Measurements from ENCODE around the gene TEAD1. TPM values are rescaled to one million over a fixed set of nuclear protein-coding genes. Genes with fewer than 3 reads are reported as not detected.

TEAD1 gene
- 55.3 TPM for total RNA-seq

GRCh38 chr11:12673924-12674570 lies at the start of gene TEAD1:
TEAD1 (plus strand) TSS chr11:12674421.
- peak within 1 kb of the TSS; percentile 94 for H3K27ac ChIP-seq (ENCODE audit: low read depth, low read length)
- peak within 1 kb of the TSS; percentile 88 to 91 (median 91) for H3K9ac ChIP-seq (ENCODE audit: low read depth in 1 of 3, low read length in 3 of 3)
- peak within 1 kb of the TSS; percentile 86 to 89 (median 89) for H3K4me3 ChIP-seq (ENCODE audit: low read length in 3 of 3)
- H3K4me1 ChIP-seq (ENCODE audit: control insufficient read depth in 3 of 3, insufficient read depth in 3 of 3, low read length in 3 of 3), result peaks cover 20 to 34% (median 22%) of the 10 kb centered on the region in 3 donors
- H3K27me3 ChIP-seq (ENCODE audit: control insufficient read depth in 3 of 3, insufficient read depth in 3 of 3, low read length in 3 of 3), result no peaks in the 10 kb centered on the region
- no peaks in the 10 kb centered on the region for H3K36me3 ChIP-seq (ENCODE audit: control insufficient read depth in 3 of 3, insufficient read depth in 3 of 3, low read length in 3 of 3)
- no peaks in the 10 kb centered on the region for H3K9me3 ChIP-seq (ENCODE audit: control insufficient read depth in 3 of 3, low read length in 3 of 3)

DNA sequence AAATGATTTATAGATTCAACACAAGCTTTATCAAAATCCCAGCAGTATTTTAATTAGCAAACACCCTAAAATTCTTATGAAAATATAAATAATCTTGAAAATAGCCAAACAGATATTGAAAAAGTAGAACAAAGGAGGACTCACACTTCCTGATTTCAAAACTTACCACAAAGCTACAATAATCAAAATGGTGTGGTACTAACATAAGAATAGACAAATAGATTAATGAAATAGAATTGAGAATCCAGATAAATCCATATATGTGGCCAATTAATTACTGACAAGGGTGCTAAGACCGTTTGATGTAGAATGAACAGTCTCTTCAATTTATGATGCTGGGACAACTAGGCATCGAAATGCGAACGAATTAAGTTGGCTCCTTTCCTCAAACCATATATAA lies 49.6 kb upstream of the TEAD1 start:
- H3K27me3 ChIP-seq (ENCODE audit: control insufficient read depth in 3 of 3, insufficient read depth in 3 of 3, low read length in 3 of 3), result no peaks in the 10 kb centered on the region
- no peaks in the 10 kb centered on the region for H3K36me3 ChIP-seq (ENCODE audit: control insufficient read depth in 3 of 3, insufficient read depth in 3 of 3, low read length in 3 of 3)
- no peak overlapping the region for H3K9ac ChIP-seq (ENCODE audit: low read depth in 1 of 3, low read length in 3 of 3)
- H3K27ac ChIP-seq (ENCODE audit: low read depth, low read length), result no peak overlapping the region
- H3K4me1 ChIP-seq (ENCODE audit: control insufficient read depth in 3 of 3, insufficient read depth in 3 of 3, low read length in 3 of 3), result no peaks in the 10 kb centered on the region
- H3K9me3 ChIP-seq (ENCODE audit: control insufficient read depth in 3 of 3, low read length in 3 of 3), result peaks cover 0 to 6% (median 6%) of the 10 kb centered on the region in 3 donors
- H3K4me3 ChIP-seq (ENCODE audit: low read length in 3 of 3), result no peak overlapping the region

- no peak overlapping the region for H3K9ac ChIP-seq (ENCODE audit: low read depth in 1 of 3, low read length in 3 of 3)
- H3K27ac ChIP-seq (ENCODE audit: low read depth, low read length), result no peak overlapping the region
- H3K4me3 ChIP-seq (ENCODE audit: low read length in 3 of 3), result no peak overlapping the region
- no peaks in the 10 kb centered on the region for H3K27me3 ChIP-seq (ENCODE audit: control insufficient read depth in 3 of 3, insufficient read depth in 3 of 3, low read length in 3 of 3)
- H3K4me1 ChIP-seq (ENCODE audit: control insufficient read depth in 3 of 3, insufficient read depth in 3 of 3, low read length in 3 of 3), result no peaks in the 10 kb centered on the region
- no peaks in the 10 kb centered on the region for H3K36me3 ChIP-seq (ENCODE audit: control insufficient read depth in 3 of 3, insufficient read depth in 3 of 3, low read length in 3 of 3)
- peaks cover 0 to 6% (median 6%) of the 10 kb centered on the region in 3 donors for H3K9me3 ChIP-seq (ENCODE audit: control insufficient read depth in 3 of 3, low read length in 3 of 3)
Measured at GRCh38 chr11:12625438-12626071, 48.7 kb upstream of the TEAD1 start.

DNA sequence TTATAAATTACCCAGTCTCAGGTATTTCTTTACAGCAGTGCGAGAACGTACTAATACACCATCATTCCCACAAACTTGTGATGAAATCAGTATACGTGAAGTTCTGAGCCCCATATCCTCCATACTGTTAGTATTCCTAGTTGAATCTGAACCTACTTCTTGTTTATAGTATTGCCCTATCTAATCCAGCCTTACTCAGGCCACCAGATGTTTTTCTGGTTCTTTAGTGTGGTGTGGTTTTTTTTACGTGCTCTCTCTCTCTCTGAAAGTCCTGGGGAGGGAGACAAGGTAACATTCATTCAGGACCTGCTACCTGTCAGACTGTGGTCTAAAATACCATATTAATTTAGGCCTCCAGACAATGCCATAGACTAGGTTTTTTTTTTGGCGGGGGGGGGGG lies 47.6 kb upstream of the TEAD1 start:
- Histone ChIP-seq H3K27ac (ENCODE audit: low read depth, low read length) (no peak overlapping the region), H3K4me1 (ENCODE audit: control insufficient read depth in 3 of 3, insufficient read depth in 3 of 3, low read length in 3 of 3) (no peaks in the 10 kb centered on the region), H3K27me3 (ENCODE audit: control insufficient read depth in 3 of 3, insufficient read depth in 3 of 3, low read length in 3 of 3) (no peaks in the 10 kb centered on the region), H3K9ac (ENCODE audit: low read depth in 1 of 3, low read length in 3 of 3) (no peak overlapping the region), H3K9me3 (ENCODE audit: control insufficient read depth in 3 of 3, low read length in 3 of 3) (peaks cover 0 to 6% (median 6%) of the 10 kb centered on the region in 3 donors), H3K4me3 (ENCODE audit: low read length in 3 of 3) (no peak overlapping the region), H3K36me3 (ENCODE audit: control insufficient read depth in 3 of 3, insufficient read depth in 3 of 3, low read length in 3 of 3) (no peaks in the 10 kb centered on the region)

DNA sequence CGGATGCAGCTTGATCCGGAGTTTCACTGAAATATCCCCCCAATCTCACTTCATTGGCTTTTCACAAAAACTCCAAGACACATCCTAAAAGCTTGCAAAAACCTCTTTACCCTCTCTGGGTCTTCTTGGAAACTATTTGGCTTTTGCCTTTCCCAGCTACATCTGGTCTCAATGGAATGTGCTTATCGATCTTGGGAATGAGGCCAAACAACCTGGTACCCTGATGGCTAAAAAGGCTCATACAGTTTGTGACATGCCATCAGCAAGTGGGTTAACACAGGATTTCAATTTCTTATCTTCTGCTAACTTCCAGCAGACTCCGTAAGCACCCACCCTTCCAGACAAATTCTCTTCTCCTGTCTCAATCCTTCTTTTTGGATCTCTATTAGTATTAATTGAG lies 45.9 kb upstream of the TEAD1 start:
- H3K9me3 ChIP-seq (ENCODE audit: control insufficient read depth in 3 of 3, low read length in 3 of 3), result peaks cover 0 to 6% (median 6%) of the 10 kb centered on the region in 3 donors
- H3K27me3 ChIP-seq (ENCODE audit: control insufficient read depth in 3 of 3, insufficient read depth in 3 of 3, low read length in 3 of 3), result no peaks in the 10 kb centered on the region
- no peaks in the 10 kb centered on the region for H3K4me1 ChIP-seq (ENCODE audit: control insufficient read depth in 3 of 3, insufficient read depth in 3 of 3, low read length in 3 of 3)
- no peak overlapping the region for H3K9ac ChIP-seq (ENCODE audit: low read depth in 1 of 3, low read length in 3 of 3)
- H3K36me3 ChIP-seq (ENCODE audit: control insufficient read depth in 3 of 3, insufficient read depth in 3 of 3, low read length in 3 of 3), result no peaks in the 10 kb centered on the region
- H3K27ac ChIP-seq (ENCODE audit: low read depth, low read length), result no peak overlapping the region
- no peak overlapping the region for H3K4me3 ChIP-seq (ENCODE audit: low read length in 3 of 3)

DNA sequence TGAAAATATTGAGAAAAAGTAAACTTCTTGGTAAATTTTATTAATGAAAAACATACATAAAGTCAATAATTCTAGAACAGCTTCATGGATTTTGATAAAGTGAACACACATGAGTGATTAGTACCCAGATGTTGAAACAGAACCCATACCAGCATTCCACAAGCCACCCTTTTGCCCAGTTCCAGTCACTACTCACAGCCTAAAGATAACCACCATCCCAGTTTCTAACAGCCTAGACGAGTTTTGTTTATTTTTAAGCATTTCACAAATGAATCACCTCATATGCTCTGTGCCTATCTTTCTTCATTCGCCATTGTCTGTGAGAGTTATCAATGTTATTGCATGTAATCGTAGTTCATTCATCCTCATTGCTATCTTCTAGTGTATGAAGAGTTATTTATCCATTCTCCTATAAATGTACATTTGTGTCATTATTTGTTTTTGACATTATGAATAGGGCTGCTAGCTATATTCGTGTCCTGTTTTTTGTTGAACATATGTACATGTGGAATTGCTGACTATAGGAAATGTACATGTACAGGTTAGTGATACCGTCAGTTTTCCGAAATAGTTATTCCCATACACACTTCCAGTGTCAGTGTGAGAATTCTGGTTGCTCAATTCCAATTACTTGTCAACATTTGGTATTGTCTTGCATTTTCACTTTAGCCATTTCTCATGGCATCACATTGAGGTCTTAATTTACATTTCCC lies 44.5 kb upstream of the TEAD1 start:
- Histone ChIP-seq H3K4me3 (ENCODE audit: low read length in 3 of 3) (no peak overlapping the region), H3K36me3 (ENCODE audit: control insufficient read depth in 3 of 3, insufficient read depth in 3 of 3, low read length in 3 of 3) (no peaks in the 10 kb centered on the region), H3K9ac (ENCODE audit: low read depth in 1 of 3, low read length in 3 of 3) (no peak overlapping the region), H3K4me1 (ENCODE audit: control insufficient read depth in 3 of 3, insufficient read depth in 3 of 3, low read length in 3 of 3) (no peaks in the 10 kb centered on the region), H3K27me3 (ENCODE audit: control insufficient read depth in 3 of 3, insufficient read depth in 3 of 3, low read length in 3 of 3) (no peaks in the 10 kb centered on the region), H3K9me3 (ENCODE audit: control insufficient read depth in 3 of 3, low read length in 3 of 3) (peaks cover 0 to under 1% (median 0%) of the 10 kb centered on the region in 3 donors), H3K27ac (ENCODE audit: low read depth, low read length) (no peak overlapping the region)

DNA sequence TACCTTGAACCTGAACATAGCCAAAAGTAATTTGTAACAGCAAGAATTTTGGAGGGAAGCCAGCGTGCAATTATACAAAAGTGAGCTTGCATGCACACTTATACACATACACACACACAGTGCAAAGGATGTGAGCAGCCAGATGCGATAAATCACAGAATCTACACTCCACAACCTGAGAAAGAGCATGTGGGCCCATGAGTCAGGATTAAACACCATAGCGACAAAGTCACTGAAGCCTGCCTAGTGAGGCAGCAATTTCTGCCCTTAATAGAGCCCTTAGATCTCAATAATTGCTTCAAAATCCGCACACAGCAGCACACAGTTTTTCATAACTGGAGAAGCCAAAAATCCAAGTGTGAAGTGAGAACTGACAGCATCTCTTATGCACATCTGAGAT lies 42.6 kb upstream of the TEAD1 start:
- no peaks in the 10 kb centered on the region for H3K9me3 ChIP-seq (ENCODE audit: control insufficient read depth in 3 of 3, low read length in 3 of 3)
- H3K27ac ChIP-seq (ENCODE audit: low read depth, low read length), result no peak overlapping the region
- no peaks in the 10 kb centered on the region for H3K27me3 ChIP-seq (ENCODE audit: control insufficient read depth in 3 of 3, insufficient read depth in 3 of 3, low read length in 3 of 3)
- no peak overlapping the region for H3K4me3 ChIP-seq (ENCODE audit: low read length in 3 of 3)
- no peaks in the 10 kb centered on the region for H3K4me1 ChIP-seq (ENCODE audit: control insufficient read depth in 3 of 3, insufficient read depth in 3 of 3, low read length in 3 of 3)
- no peak overlapping the region for H3K9ac ChIP-seq (ENCODE audit: low read depth in 1 of 3, low read length in 3 of 3)
- H3K36me3 ChIP-seq (ENCODE audit: control insufficient read depth in 3 of 3, insufficient read depth in 3 of 3, low read length in 3 of 3), result no peaks in the 10 kb centered on the region

DNA sequence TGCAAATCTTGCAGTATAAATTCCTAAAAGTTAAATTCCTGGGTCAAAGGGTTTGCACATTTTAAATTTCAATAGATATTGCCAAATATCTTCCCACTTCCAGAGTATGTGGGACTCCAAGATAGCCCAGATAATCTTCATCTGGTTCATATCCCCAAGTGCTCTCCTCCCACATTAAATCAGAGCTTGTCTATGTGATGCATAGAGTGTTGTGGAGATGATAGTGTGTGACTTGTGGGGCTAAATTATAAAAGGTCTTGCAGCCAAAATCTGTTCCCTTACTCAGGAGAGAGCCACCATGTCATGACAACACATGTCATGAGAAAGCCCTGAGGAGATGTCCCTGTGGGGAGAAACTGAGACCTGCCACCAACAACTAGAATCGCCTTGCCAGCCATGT lies 39.9 kb upstream of the TEAD1 start:
- Histone ChIP-seq H3K4me1 (ENCODE audit: control insufficient read depth in 3 of 3, insufficient read depth in 3 of 3, low read length in 3 of 3) (no peaks in the 10 kb centered on the region), H3K27me3 (ENCODE audit: control insufficient read depth in 3 of 3, insufficient read depth in 3 of 3, low read length in 3 of 3) (no peaks in the 10 kb centered on the region), H3K9ac (ENCODE audit: low read depth in 1 of 3, low read length in 3 of 3) (no peak overlapping the region)

GRCh38 chr11:12636871-12637410 lies 37.3 kb upstream of the TEAD1 start:
- no peaks in the 10 kb centered on the region for H3K9me3 ChIP-seq (ENCODE audit: control insufficient read depth in 3 of 3, low read length in 3 of 3)
- H3K4me3 ChIP-seq (ENCODE audit: low read length in 3 of 3), result no peak overlapping the region
- H3K4me1 ChIP-seq (ENCODE audit: control insufficient read depth in 3 of 3, insufficient read depth in 3 of 3, low read length in 3 of 3), result peaks cover 0 to 3% (median 0%) of the 10 kb centered on the region in 3 donors
- H3K36me3 ChIP-seq (ENCODE audit: control insufficient read depth in 3 of 3, insufficient read depth in 3 of 3, low read length in 3 of 3), result no peaks in the 10 kb centered on the region
- no peak overlapping the region for H3K9ac ChIP-seq (ENCODE audit: low read depth in 1 of 3, low read length in 3 of 3)
- H3K27me3 ChIP-seq (ENCODE audit: control insufficient read depth in 3 of 3, insufficient read depth in 3 of 3, low read length in 3 of 3), result no peaks in the 10 kb centered on the region
- H3K27ac ChIP-seq (ENCODE audit: low read depth, low read length), result no peak overlapping the region

More for the DNA sequence above, 39.9 kb upstream of the TEAD1 start:
- no peak overlapping the region for H3K27ac ChIP-seq (ENCODE audit: low read depth, low read length)
- H3K9me3 ChIP-seq (ENCODE audit: control insufficient read depth in 3 of 3, low read length in 3 of 3), result no peaks in the 10 kb centered on the region
- no peak overlapping the region for H3K4me3 ChIP-seq (ENCODE audit: low read length in 3 of 3)
- H3K36me3 ChIP-seq (ENCODE audit: control insufficient read depth in 3 of 3, insufficient read depth in 3 of 3, low read length in 3 of 3), result no peaks in the 10 kb centered on the region

GRCh38 chr11:12639388-12639787 lies 34.8 kb upstream of the TEAD1 start:
- Histone ChIP-seq H3K9ac (ENCODE audit: low read depth in 1 of 3, low read length in 3 of 3) (no peak overlapping the region), H3K9me3 (ENCODE audit: control insufficient read depth in 3 of 3, low read length in 3 of 3) (no peaks in the 10 kb centered on the region), H3K4me3 (ENCODE audit: low read length in 3 of 3) (no peak overlapping the region), H3K27ac (ENCODE audit: low read depth, low read length) (no peak overlapping the region), H3K4me1 (ENCODE audit: control insufficient read depth in 3 of 3, insufficient read depth in 3 of 3, low read length in 3 of 3) (peaks cover 0 to 3% (median 0%) of the 10 kb centered on the region in 3 donors), H3K36me3 (ENCODE audit: control insufficient read depth in 3 of 3, insufficient read depth in 3 of 3, low read length in 3 of 3) (no peaks in the 10 kb centered on the region), H3K27me3 (ENCODE audit: control insufficient read depth in 3 of 3, insufficient read depth in 3 of 3, low read length in 3 of 3) (no peaks in the 10 kb centered on the region)
